Muscle of arm (tissue), 12 donors: Measurements from ENCODE around the gene TMEM123. TPM values are rescaled to one million over a fixed set of nuclear protein-coding genes. Genes with fewer than 3 reads are reported as not detected.
"Not testable (repeated sequence)": the region's sequence is repeated elsewhere in the genome, so short reads cannot be mapped to it uniquely, and the experiment has no call there.

Experiments
- DNase-seq: peaks from one replicate; pipeline ENCODE4 v3.0.0-alpha.2; 2013
- polyA plus RNA-seq, 12 donors: library from polyadenylated mRNA; unstranded; fragments of 120-200 nt; gene quantifications; one replicate each; pipeline ENCODE4 v1.2.1, GENCODE V29; 2013; ENCODE audit not compliant: insufficient read length in 12 of 12

The TMEM123 gene
- polyA plus RNA-seq, 12 donors = 150 to 233 (median 194) TPM; not detected in 1

- not testable (repeated sequence) for DNase-seq
Measured at GRCh38 chr11:102374633-102375424, 77.7 kb downstream of the TMEM123 start.

GRCh38 chr11:102368472-102368871 lies 84.1 kb downstream of the TMEM123 start:
- no peak for DNase-seq

DNA sequence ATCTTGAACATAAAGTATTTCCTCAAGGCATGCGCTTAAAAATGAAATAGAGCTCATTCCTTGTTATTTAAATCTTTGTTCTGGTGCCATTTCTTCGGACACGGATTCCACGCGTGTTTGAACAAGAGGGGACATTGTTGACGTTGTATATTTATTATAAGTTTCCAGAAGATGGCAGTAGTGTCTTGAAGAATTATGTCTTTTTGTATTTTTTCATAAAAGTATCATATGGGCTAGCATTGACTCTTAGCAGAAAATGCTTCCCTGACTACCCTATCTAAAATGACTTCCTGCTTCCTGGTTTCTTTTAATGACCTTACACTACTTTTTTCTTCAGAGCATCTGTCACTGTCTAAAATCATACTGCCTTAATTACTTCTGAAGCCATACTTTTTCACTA lies 85.2 kb downstream of the TMEM123 start:
- no peak for DNase-seq

DNA sequence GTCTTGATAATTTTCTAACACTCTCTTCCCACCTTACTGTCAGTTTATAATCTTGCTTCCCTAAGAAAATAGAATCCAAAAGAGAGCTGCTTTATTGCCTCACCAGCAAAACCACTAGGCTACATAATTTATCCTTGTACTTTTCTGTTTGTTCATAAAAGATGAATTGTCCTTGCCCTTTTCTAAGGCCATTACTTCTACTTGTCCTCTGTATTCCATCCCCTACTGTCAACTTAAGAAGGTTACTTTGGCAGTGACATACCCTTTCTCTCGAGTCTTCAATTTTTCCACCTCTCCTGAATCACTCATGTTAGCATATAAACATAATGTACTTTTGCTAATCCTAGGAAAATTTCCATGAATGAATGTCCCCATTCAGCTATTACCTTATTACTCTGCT lies 87.6 kb downstream of the TMEM123 start:
- DNase-seq = no peak

DNA sequence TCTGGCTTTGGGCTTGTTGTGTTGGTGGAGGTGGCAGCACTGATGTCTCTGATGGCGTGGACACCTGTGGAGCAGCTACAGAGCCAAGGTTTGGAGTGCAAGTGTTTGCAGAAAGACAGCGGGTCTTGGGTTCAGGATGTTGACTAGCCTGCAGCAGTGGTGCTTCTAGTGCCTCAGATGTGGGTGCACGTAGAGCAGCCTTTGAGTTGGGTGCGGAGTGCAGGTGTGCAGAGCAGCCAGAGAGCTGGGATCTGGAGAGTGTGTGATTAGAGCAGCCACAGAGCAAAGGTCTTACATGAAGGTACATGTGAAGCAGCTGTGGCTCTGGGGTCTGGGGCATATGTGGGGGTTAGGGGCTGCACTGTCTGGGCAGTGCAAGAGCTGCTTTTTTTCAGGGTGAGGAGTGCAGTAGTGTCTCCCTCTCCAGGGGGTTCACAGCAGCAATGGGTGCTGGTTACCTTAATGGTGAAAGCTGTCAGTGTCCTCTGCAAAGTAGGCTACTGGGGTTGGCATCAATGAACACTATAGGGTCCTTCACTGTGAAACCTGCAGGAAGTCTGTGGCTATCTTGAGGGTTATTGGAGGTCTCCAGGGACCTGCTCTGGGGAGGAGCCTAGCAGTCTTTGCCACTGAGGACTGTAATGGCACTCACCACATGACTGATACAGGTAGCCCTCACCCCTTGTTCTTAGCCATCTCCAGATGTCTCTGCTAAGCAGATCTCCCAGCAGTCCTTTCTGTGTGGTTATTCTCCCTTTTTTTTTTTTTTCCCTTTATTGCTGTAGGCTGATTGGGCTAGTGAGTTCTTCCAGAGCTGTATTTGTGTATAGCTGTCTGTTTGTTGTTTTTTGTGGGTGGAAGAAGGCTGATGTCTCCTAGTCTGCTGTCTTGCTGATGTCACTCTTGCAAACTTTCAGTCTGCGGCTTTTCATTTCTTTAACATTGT lies 91.2 kb downstream of the TMEM123 start:
- no peak for DNase-seq

DNA sequence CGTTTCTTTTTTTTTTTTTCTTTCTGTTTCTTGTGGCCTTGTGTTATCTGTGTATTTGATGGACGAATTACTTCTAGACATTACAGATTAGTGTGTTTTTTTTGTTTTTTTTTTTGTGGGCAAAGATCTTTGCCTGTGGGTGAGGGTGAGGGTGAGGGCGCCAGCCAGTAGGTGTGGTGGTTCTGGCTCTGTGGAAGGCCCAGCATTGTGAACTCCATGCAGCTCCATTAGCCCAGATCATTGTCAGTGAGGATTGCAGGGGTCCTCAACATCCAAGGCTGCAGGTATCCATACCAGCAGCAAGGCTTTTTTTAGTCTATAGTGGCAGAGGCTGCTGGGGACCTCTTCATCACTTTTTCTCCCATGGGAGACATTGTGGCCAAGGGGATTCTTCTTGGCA lies 91.9 kb downstream of the TMEM123 start:
- DNase-seq = no peak

DNA sequence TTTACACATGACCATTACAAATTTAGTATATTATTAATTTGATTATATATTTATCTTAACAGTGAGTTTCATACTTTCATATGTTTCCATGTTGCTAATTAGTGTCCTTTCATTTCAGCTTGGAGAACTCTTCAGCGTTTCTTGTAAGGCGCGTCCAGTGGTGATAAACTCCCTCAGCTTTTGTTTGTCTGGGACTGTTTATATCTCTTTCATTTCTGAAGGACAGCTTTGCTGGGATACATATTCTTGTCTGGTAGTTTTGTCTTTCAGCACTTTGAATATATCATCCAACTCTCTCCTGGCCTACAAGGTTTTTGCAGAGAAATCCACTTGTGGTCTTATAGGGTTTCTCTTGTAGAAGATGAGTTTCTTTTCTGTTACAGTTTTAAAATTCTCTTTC lies 93.2 kb downstream of the TMEM123 start:
- DNase-seq = no peak

GRCh38 chr11:102357116-102357515 lies 95.4 kb downstream of the TMEM123 start:
- DNase-seq = no peak

DNA sequence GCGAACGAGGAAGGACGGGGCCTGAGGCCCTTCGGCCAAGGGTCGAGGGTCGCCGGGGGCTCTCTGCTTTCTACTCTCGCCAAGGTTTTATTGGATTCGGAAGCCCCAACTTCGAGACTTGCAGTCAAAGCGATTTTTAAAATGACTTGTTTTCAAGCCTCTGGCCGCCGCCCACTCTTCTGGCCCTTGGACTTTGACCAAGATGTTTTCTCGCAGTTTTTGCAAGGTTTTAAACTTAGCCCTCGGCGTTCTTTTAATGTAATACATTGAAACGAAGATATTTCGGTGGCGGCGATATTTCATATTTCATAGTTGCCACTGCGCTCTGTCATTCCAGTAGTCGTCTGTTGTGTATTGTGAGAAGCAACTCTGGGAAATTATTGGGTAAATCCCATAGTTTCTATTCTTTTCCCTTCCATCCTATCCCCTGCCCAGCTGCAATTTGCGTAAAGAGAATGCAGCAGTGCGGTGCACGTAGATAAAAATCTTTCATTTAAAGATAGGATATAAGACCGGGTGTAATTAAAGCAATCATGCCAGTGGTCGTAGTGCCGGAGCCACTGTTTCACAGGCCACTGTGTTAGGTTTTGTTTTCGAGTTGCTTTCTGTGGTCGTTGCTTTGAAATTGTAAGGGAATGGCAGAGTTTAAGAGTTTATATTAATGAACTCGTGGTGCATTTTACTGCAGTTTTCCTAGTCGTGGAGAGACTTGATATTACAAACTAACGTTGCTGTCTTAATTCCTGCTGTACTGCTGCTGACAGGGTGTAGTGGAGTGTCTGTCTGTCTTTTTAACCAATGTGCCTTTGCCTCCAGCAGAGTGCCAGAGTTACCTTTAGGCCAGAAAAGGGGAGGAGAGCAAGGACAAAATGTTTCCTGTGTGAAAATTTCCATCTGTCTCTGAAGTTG lies 104.8 kb downstream of the TMEM123 start:
- peak; percentile 82 for DNase-seq

DNA sequence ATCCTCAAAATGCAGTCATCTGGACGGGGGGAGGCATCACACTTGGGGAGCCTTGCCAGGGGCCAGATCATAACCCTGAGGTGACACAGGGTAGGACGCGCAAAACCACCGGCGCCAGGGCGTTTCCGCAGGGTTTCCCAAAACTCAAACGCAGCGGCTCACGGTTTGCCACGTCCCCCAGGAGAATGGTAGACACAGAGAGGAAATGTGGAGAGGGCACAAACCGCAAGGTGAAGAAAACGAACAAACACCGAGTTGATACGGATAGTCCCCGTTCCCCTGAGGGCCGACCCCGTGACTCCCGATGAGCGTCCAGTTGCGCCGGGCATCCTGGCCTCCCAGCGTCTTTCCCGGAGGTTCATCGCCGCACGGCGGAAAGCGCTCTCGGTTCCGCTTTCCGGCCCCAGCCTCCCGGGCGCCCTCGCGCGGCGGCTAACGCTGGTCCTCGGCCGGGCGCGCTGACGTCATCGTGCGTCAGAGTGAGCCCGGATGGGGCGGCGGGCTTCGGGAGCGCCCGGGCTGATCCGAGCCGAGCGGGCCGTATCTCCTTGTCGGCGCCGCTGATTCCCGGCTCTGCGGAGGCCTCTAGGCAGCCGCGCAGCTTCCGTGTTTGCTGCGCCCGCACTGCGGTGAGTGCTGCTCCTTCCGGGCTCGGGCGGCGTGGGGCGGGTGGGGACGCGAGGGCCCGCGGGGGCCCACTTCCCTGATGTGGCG lies 105.7 kb downstream of the TMEM123 start, which contains the start of gene BIRC2:
TSS of gene BIRC2 (plus strand) at position 467 of the 714 bp plus-strand sequence. CDS start 2,641 bp downstream, outside the sequence.
- peak; percentile 96 for DNase-seq

DNA sequence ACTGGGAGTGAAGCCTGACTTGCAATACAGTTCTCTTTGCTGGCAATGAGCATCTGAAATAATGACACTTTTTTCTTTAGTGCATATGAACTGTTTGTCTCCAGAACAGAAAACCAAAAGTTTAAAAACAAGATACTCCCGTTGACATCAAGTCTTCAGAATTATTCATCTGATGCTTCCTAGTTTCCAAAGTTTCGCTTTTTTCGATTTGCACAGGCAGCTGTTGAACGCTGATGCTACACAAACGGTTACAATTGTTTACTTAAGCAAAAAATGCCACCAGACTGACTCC lies 106.2 kb downstream of the TMEM123 start:
- DNase-seq = no peak

Other genes starting within 250 kb of the TMEM123 start
- gene BIRC3, start 135.3 kb downstream of the TMEM123 start, polyA plus RNA-seq = 1 to 10 TPM in 7 of 12 donors, under 1 TPM in 4, not detected in 1; 0.74 to 7.6 (median 1.6) TPM
- gene BIRC2, start 105.6 kb downstream of the TMEM123 start, polyA plus RNA-seq = 10 to 100 TPM in 11 of 12 donors, not detected in 1; 37.5 to 63.8 (median 51.8) TPM
- not detected for gene MMP7, start 78.0 kb upstream of the TMEM123 start, polyA plus RNA-seq
- not detected for gene MMP20, start 172.6 kb upstream of the TMEM123 start, polyA plus RNA-seq